Measurements from ENCODE around the gene TNNI3K. TPM values are rescaled to one million over a fixed set of nuclear protein-coding genes. Genes with fewer than 3 reads are reported as not detected.
A peak's percentile ranks its signal among the peaks of the same experiment; 100 is the strongest.

TNNI3K gene
- total RNA-seq, 1 donor from 2014 or later, result 12.5 TPM

DNA sequence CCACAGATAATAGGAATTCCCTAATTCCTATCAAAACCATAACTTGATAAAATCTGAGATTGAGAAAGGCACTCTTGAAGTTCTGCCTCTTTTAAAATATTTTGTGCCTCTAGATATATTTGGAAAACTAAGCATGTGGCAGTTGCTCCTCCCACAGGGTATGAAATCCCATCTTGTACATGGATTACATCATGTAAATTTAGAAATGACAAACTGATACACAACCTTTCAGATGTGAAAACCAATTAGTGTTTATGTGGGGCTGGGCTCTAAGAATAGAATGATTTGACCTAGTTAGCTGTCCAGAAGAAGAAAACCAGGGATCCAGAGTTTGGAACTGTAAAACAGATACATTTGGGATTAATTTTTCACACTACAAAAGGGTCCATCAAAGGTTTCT is 261.5 kb downstream of the TNNI3K start:
- DNase-seq (ENCODE audit: low spot score), result no peak

DNA sequence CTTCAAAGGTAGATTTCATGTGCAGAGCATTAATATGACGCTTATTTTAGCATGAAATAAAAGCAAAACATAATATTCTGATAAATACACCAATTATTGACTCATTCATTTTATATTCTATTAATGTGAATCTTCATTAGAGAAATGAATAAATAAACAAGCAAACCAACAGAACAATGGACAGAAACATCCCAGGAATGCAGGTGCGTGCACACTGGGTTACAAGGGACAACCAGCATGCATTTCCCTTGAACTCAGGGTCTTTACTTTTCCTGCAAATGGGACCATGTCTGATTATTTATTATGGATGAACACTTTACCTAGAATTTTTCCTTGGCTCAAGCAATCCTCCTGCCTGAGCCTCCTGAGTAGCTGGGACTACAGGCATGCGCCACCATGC is 263.7 kb downstream of the TNNI3K start:
- DNase-seq (ENCODE audit: low spot score), result no peak

DNA sequence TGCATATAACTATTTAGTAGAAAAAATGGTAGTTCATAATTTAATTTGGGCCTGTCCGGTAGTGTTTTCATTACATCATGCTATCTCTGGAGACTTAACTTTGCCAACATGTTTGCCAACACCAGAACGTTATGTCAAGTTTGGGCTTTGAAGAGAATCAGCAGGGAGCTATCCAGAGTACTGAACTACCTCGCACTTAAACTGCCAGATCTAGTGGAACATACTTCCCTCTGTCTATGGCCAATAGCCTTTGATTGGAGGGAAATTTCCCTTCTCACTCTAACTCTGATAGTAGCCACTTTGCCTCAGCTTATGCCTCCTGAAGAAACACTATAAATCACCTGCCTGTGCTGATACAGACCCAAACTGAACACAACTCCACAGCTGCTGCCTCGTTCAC is 267.2 kb downstream of the TNNI3K start:
- DNase-seq (ENCODE audit: low spot score), result peak; percentile 77

DNA sequence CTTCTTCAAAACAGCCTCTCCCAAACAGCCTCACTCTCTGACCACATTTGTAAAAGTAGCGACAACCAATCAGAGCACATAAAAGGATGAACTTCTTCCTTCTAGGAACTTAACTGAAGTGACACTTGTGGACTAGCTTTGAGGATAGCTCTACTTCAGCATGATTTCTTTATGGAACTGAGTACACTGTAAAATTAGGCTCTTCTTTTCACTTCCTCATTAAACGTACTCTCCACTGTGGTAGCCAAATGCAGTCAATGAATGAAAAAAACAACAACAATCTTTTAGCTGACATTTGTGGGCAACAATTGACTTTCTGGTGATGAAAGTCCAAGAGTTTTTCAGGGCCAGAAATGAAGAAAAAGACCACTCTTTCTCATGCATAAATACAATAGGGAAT is 267.7 kb downstream of the TNNI3K start:
- DNase-seq (ENCODE audit: low spot score), result no peak

DNA sequence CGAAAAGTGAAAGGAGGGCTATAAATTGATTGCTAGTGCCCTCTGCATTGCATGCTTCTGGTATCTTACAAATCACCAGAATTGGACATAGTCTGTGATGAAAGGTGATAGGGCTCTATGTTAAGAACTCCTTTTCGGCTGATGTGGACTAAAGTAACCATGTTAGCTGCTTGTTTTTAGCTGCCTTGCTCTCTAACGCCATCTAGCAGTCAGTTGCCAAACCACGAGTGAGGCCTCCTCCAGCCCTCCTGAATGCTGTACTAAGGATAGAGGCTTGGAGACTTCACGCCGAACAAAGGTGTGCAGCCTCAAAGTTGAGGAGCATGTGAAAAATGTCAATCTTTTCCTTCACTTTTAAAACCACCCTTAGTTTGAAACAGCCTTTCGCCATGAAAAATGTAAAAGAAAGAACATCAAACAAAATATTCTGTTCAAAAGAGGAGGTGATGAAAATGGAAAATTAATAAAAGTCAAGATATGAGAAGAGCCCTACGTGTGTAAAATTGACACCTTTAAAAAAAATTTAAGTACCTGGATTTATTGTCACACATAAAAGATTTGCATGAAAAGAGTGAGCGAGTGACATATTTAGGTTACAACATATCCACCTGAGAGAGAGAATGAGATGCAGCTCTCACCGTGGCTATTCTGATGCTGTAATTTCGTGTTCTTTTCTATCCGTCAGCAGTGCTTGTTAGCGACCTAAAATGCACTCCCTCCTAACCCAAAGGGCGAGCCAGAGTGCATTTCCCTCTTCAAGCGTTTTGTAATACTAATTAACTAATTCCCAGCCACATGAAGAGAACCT is 269.1 kb downstream of the TNNI3K start:
- peak; percentile 72 for DNase-seq (ENCODE audit: low spot score)

DNA sequence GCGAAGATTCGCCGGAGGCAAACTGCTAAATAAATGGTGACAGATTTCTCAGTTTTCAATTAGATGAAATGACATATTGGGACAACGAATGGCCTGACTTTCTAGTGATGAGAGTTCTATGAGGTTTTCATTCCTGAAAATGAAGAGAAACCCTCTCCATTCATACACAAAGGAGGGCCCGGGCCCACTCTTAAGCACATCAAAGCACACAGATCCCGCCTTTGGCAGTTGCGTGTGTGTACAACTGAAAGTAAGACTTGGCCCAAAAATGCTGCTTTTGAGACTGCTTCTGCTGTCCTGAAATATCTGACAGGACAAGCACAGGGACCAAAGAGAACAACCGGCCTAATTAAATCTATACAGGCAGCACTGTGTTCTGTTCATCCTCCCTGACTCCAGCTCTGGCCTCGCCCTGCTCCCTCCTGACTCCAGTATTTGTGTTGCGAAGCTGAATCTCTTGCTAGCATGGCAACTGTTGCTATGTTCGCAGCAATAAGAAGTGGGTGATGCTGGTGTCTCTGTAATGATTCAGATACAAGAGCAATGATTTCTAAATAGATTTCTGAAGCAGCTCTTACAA is 269.8 kb downstream of the TNNI3K start:
- DNase-seq (ENCODE audit: low spot score), result peak; percentile 87

DNA sequence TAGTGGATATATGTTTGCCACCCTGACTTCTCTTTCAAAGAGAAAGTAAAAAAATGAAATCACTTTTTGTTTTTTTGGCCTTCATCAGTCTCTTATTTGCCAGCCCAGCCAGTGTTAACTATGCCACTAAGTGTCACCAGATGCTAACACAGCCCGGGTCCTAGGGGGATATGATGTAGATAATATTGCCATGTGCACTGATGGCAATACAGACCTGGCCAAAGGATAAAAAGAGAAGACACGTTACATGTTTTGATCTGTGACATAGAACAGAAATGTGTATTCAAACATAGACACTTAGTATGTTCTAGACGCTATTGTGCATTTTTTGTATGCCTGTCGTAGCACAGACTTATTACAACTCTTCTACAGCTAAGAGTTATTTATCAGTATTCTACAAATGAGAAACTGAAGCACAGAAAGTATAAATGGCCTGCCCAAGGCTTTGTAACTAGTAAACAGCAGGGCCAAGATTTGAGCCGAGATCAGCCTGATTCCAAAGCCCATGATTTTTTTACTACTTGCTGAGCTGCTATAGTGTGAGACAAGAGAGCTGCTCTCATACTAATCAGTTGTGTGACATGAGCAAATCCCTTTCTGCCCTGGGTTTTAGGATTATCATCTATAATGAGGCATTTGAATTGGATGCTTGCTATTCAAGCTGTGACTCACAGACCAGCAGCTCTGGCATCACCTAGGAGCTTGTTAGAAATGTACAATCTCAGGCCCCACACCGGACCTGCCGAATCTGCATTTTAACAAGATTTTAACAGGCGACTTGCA is 270.9 kb downstream of the TNNI3K start:
- peak; percentile 74 for DNase-seq (ENCODE audit: low spot score)

DNA sequence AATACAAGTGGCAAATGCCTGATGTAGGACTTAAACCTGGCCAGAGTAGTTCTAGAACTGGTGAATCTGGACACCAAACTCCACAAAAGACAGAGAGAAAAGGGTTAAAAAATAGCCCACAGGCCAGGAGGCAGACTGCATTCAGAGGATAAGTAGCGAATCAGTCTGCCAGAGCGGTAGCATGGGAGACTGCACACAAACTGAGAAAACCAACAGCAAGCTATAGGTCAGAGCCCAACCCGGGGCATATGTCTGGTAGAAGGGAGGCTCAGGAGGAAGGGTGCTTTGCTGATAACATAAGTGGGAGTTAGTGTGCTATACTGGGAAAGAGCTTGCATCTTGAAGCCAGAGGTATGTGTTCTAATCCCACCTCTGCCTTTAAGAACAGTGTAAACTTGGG is 273.3 kb downstream of the TNNI3K start:
- peak; percentile 47 for DNase-seq (ENCODE audit: low spot score)

DNA sequence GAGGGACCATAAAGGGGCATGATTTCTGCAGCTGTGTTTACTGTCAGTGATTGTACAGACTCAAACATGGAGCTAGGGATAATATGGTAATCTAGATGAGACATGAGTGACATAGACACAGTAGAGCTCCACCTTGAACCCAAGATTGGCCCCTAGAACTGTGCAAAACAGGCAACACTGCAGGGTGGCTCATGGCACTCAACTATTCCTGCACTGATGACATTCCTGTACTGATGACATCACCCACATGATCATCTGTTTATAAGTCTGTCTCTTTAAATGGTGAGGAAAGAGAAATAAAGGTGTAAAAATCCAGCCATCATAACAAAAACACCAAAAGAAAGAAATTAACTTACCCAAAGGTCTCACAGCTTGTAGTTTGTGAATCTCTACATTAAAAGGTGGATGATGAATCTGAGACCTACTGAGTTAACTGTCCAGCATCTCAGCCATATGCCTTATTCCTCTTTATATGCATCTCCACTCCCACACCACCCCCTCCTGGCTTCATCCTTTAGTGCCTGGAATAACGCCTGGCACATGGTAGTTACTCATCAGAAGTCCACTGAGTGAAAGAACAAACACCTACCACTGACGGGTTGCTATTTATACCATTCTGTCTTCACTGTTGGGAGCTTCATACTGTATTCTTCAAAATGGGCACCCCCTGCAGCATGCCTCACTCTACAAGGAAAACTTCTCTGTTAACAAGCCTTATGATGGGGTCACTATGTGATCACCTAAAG is 277.2 kb downstream of the TNNI3K start, which contains the start of gene LRRC53:
TSS of gene LRRC53 (minus strand) at position 442 of the 746 bp plus-strand sequence. CDS start 29,262 bp downstream, outside the sequence.
- DNase-seq (ENCODE audit: low spot score), result no peak

DNA sequence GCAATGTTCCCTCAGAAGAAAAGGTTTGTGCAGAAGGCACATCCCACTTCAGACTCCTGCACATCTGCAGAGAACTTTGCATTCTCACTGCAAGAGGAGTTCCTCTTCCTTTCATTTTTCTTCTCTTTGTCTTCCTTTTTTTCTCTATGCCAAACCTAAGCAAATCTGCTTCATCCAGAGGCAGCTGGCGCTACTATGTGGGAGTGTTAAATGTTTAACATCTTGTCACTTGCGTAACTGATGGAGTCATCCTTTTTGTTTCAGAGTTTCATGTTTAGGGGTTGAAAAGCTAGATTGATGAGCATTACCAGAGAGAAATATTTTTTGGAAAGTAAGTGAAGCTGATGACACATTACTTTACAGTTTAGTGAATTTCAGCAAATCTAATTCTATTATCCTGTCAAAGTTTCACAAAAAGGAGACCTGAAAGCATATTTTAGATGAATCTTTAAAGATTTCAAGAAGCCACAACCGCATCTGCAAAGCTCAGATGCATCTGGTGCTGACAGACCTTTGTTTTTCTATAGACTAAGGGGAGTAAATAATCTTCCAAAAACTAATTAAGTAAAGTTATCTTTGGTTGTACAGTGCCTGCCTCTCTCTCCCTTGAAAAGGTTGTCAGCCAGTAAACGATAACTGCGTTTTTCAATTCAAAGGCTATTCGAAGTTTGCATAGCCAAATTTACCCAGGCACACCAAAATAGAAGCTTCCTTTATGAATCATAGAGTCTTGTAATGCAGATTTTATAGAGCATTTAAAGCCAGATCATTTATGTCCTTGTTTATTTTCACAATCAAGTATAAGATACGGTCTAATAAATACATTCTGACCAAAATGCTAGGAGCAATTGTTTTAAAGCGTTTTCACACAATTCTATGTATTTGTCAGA is 278.5 kb downstream of the TNNI3K start:
- DNase-seq (ENCODE audit: low spot score), result peak; percentile 48

DNA sequence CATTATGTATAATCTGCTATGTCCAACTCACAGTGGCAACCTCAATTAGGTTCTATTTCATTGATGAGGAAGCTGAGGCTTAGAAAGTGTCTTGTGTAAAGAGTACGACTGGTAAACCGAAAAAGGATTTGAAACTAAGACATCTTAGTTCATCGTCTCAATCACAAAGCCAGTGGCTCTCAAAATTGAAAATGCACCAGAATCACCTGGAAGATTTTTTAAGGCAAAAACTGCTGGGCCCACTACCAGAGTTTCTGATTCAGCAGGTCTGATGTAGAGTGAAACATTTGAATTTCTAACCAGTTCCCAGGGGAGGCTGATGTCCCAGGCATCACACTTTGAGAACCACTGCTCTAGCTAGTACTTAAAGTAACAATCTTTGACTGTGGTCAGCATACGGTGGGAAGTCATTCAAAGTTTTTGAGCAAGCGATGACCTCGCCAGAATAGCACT is 282.4 kb downstream of the TNNI3K start:
- no peak for DNase-seq (ENCODE audit: low spot score)

DNA sequence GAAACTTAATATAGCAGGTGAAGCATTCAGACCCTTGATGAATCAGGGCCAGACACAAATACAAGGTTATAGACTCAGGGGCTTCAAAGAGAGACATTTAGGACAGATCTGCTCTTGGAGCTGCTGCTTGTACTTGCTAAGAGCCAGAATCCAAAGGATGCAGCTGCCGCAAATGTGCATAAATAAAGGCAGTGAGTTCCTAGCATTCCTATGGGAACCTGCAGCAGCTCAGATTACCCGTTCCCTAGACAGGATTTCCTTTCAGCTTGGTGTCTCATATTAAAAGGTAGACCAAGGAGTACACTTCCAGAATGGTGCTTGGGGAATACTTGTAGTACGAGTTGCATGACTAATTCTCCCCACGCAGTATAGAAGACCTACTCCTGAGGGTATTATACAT is 287.0 kb downstream of the TNNI3K start:
- DNase-seq (ENCODE audit: low spot score), result no peak

DNA sequence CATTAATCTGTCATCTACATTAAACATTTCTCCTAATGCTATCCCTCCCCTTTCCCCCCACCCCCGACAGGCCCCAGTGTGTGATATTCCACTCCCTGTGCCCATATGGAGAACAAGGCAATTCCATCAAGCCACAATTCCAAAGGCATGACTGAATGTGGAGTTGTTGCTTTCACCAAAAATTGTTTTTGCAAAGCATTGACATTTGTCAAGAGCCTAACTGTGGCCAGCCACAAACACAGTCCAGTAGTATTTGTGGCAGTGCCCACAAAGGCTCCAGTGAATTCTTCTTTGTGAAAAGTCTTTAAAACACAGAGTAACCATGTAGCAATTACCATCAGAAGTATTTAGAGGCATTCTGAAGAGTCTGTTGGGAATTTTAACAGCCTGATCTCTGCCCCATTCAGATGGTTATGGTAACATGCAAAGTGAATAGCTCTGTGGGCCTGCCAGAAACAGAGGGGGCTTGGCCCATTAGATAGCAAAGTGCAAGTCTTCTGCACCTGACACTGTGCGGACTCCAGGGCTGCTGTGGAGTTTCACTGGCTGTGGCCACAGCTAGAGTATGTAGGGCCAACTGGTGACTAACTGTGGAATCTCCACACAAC is 288.8 kb downstream of the TNNI3K start:
- DNase-seq (ENCODE audit: low spot score), result no peak

DNA sequence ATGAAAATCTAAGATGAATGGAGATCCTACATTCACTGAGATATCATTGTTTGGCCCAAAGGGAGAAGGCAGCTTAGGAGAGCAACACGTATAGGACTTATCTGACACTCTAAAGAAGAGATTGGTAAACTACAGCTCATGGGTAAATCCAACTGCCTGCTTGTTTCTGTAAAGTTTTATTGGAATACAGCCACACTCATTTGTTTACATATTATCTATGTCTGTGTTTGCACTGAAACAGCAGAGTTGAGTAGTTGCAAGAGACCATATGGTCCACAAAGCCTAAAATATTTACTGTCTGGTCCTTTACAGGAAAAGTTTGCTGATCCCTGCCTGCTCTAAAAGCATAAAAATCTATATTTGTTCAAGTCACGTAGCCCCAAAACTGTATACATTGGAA is 291.5 kb downstream of the TNNI3K start:
- DNase-seq (ENCODE audit: low spot score), result peak; percentile 69

DNA sequence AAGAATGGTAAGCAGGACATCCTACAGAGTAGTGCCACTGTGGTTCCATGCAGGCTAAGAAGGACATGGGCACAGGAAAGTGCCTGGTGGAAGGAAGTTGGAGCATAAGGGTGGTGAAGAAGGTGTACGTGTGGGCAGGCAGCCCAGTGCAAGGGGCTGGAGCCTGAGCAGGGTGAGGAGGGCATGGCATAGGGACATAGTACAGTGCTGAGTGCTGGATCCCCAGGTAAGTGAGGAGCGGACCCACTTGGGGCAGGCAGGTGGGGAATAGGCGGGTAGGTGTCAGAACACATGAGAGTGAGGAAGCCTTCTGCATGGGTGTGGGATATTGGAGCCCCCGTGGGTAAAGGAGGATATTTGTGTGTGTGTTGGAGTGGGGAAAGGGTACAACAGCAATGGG is 292.9 kb downstream of the TNNI3K start:
- DNase-seq (ENCODE audit: low spot score), result no peak

DNA sequence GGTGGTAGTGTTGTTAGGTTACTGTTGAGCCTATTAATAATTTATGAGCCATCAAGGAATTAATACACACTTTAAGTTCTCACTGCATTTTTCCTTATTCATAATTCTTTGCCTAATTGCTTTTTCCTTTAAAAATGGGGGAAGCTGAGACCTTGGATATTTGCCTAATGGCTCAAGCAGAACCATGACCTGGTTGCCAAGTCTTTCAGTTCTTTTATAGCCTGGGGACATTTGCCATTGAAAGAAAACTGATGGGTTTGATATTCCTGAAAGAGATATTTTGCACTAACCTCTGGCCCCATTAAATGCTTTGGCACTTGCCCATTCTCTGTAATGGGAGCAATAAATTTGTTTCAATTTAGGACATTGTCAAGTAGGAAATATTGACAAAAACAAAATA is 295.7 kb downstream of the TNNI3K start:
- DNase-seq (ENCODE audit: low spot score), result no peak

DNA sequence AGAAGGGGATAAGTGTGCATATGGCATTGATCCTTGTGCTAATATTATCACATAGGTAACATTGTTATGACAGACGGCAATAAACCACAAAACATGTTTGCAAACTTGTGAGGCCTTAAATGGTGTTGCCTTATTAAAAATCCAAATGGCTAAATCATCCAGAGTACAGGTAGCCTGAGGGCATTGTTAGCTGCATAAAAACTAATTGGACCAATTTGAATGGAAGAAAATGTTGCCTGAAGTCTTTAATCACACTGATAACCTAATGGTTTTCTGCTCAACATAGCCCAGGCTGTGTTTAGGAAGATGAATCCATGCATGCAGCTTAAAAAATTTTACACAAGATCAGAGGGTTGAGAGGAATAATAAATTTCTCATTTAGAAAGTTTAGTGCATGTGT is 296.6 kb downstream of the TNNI3K start:
- DNase-seq (ENCODE audit: low spot score), result no peak

DNA sequence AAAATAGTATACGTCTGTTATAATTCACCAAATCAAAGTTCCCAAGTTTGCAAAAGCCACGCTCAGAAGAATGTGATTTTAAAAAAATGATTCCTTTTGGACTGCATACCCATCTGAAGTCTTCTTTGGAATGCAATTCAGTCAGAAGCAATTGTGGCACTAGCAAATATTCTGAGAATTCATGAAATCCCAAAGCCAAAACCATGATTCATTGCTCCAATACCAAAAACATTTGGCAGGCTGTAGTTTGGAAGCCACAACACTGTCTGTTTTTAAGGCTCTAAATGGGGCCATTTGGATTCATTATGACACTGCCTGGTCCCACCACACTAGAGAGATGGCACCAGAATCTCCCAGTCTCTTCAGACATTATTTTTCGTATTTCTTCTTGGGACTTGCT is 299.1 kb downstream of the TNNI3K start:
- DNase-seq (ENCODE audit: low spot score), result no peak

DNA sequence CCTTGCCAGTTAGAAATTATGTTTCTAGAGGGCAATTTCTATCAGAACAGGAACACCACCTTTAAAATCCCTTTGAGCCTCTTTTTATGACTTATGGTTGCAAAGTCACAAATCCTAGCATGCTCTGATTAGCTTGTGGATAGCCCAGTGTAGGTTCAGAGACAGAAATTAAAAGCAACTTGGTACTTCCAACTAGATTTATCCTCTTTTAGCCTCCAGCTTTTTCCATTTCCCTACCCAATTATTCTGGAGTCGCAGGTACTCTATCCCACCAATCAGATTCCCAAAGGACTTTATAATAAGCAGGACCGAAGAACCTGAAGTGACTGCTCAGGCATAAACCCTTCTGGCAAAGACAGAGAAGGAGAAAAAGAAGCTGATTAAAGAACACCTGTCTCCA is 310.6 kb downstream of the TNNI3K start:
- DNase-seq (ENCODE audit: low spot score), result no peak
